ENCODE results near the gene DOCK2. TPM values are rescaled to one million over a fixed set of nuclear protein-coding genes. Genes with fewer than 3 reads are reported as not detected.

DOCK2 gene
- total RNA-seq, 2 experiments from 2014 or later, result 161 to 205 TPM

GRCh38 chr5:169668732-169669131, 31.7 kb downstream of the DOCK2 start:
- Histone ChIP-seq H3K4me2 (ENCODE audit: low read length) (no peak overlapping the region), H3K9me3 (ENCODE audit: low read length) (peaks cover 4% of the 10 kb centered on the region; the same call in 1 of the 2 replicates), H3K79me2 (ENCODE audit: insufficient read depth, low read depth, low read length) (peaks cover 40% of the 10 kb centered on the region), H2AFZ (ENCODE audit: low read length) (no peak overlapping the region), H3K27ac (ENCODE audit: low read depth, low read length, poor library complexity, severe bottlenecking) (no peak overlapping the region), H3K9me2 (ENCODE audit: insufficient read depth, low read length) (no peaks in the 10 kb centered on the region), H3K4me1 (ENCODE audit: insufficient read depth, low read length, poor library complexity, severe bottlenecking) (peaks cover 14% of the 10 kb centered on the region), H3K4me3 (ENCODE audit: low read depth, low read length, poor library complexity, severe bottlenecking) (no peak overlapping the region), H4K20me1 (ENCODE audit: insufficient read depth, low read length) (peaks cover 19% of the 10 kb centered on the region), H3K36me3 (ENCODE audit: insufficient read depth, low read length) (peaks cover 68% of the 10 kb centered on the region)
- TF ChIP-seq CTCF (conservative IDR thresholded peaks at IDR 0.05; ENCODE audit: low read length), result no peak
- TF ChIP-seq EZH2phosphoT487 (IDR thresholded peaks at IDR 0.05; ENCODE audit: borderline replicate concordance, low read depth, low read length), result no peak
- BruUV-seq (replicated peaks), result no TSS peak
- DNase-seq (ENCODE audit: low spot score), result no peak
- CTCF ChIA-PET (ENCODE audit: unreplicated experiment), result interaction anchor here (0.6 kb wide), 1 partner anchor 110 kb away, joined by 3 read pairs; no protein-coding TSS in a partner anchor
- intact Hi-C loops (cut with micrococcal nuclease; ENCODE audit: unreplicated experiment), result no loop called here
- POLR2A ChIA-PET, result interaction anchor here (1.9 kb wide), 1 partner anchor 8 kb away, joined by 5 read pairs; no protein-coding TSS in a partner anchor

GRCh38 chr5:169670769-169671525, 33.9 kb downstream of the DOCK2 start:
- CTCF ChIA-PET (ENCODE audit: unreplicated experiment), result no interaction called here
- peaks cover 19% of the 10 kb centered on the region for H4K20me1 ChIP-seq (ENCODE audit: insufficient read depth, low read length)
- intact Hi-C loops (cut with micrococcal nuclease; ENCODE audit: unreplicated experiment), result no loop called here
- no peak overlapping the region for H3K4me2 ChIP-seq (ENCODE audit: low read length)
- H3K36me3 ChIP-seq (ENCODE audit: insufficient read depth, low read length), result peaks cover 74% of the 10 kb centered on the region
- no peak overlapping the region for H2AFZ ChIP-seq (ENCODE audit: low read length)
- no peaks in the 10 kb centered on the region for H3K9me2 ChIP-seq (ENCODE audit: insufficient read depth, low read length)
- POLR2A ChIA-PET, result interaction anchor here (0.6 to 1.5 kb wide), 5 partner anchors 10 to 62 kb away, joined by 3 to 6 read pairs (median 4); no protein-coding TSS in a partner anchor
- no peak overlapping the region for H3K27ac ChIP-seq (ENCODE audit: low read depth, low read length, poor library complexity, severe bottlenecking)
- H3K79me2 ChIP-seq (ENCODE audit: insufficient read depth, low read depth, low read length), result peaks cover 33% of the 10 kb centered on the region
- TF ChIP-seq EZH2phosphoT487 (IDR thresholded peaks at IDR 0.05; ENCODE audit: borderline replicate concordance, low read depth, low read length), result no peak
- TF ChIP-seq CTCF (conservative IDR thresholded peaks at IDR 0.05; ENCODE audit: low read length), result no peak
- no peaks in the 10 kb centered on the region for H3K9me3 ChIP-seq (ENCODE audit: low read length)
- no peak overlapping the region for H3K4me3 ChIP-seq (ENCODE audit: low read depth, low read length, poor library complexity, severe bottlenecking)
- peaks cover 14% of the 10 kb centered on the region for H3K4me1 ChIP-seq (ENCODE audit: insufficient read depth, low read length, poor library complexity, severe bottlenecking)
- no peak for DNase-seq (ENCODE audit: low spot score)
- BruUV-seq (replicated peaks), result no TSS peak

- POLR2A ChIA-PET, result interaction anchor here (1.0 to 1.8 kb wide), 2 partner anchors 11 to 30 kb away, joined by 4 to 6 read pairs; no protein-coding TSS in a partner anchor
These were observed 45.0 kb downstream of the DOCK2 start for GRCh38 chr5:169682026-169682425.

More at GRCh38 chr5:169682026-169682425, 45.0 kb downstream of the DOCK2 start:
- H4K20me1 ChIP-seq (ENCODE audit: insufficient read depth, low read length), result no peaks in the 10 kb centered on the region
- DNase-seq (ENCODE audit: low spot score), result no peak
- no peak for TF ChIP-seq EZH2phosphoT487 (IDR thresholded peaks at IDR 0.05; ENCODE audit: borderline replicate concordance, low read depth, low read length)
- H3K4me2 ChIP-seq (ENCODE audit: low read length), result no peak overlapping the region
- H3K36me3 ChIP-seq (ENCODE audit: insufficient read depth, low read length), result peaks cover 96% of the 10 kb centered on the region
- no peaks in the 10 kb centered on the region for H3K79me2 ChIP-seq (ENCODE audit: insufficient read depth, low read depth, low read length)
- no TSS peak for BruUV-seq (replicated peaks)
- H2AFZ ChIP-seq (ENCODE audit: low read length), result no peak overlapping the region
- H3K4me1 ChIP-seq (ENCODE audit: insufficient read depth, low read length, poor library complexity, severe bottlenecking), result no peaks in the 10 kb centered on the region
- CTCF ChIA-PET (ENCODE audit: unreplicated experiment), result no interaction called here
- H3K4me3 ChIP-seq (ENCODE audit: low read depth, low read length, poor library complexity, severe bottlenecking), result no peak overlapping the region
- intact Hi-C loops (cut with micrococcal nuclease; ENCODE audit: unreplicated experiment), result loop anchor here (5.0 kb wide), 1 partner anchor 565 kb away; no protein-coding TSS in a partner anchor
- H3K9me3 ChIP-seq (ENCODE audit: low read length), result no peaks in the 10 kb centered on the region
- no peak overlapping the region for H3K27ac ChIP-seq (ENCODE audit: low read depth, low read length, poor library complexity, severe bottlenecking)
- H3K9me2 ChIP-seq (ENCODE audit: insufficient read depth, low read length), result 0 out of 2 replicates have a peak, but pooled peaks cover 3% of the 10 kb centered on the region

Measured in OCI-LY7 (cell line).